GM23338 (cell line): ENCODE data around the gene DMWD. TPM values are rescaled to one million over a fixed set of nuclear protein-coding genes. Genes with fewer than 3 reads are reported as not detected.

Experiments used
- ATAC-seq: fragments of 200-7000 bp; cut with Tn5 transposase; 3 replicates; pipeline ENCODE4 v1.9.1; 2020
- DNase-seq: peaks from one replicate; pipeline ENCODE4 v3.0.0-alpha.2; 2015; ENCODE audit warnings: low spot score
- H2AFZ ChIP-seq: fragments of 200-600 bp; sonication (generic); 2 replicates; pipeline ENCODE4 v1.8.0; 2016; ENCODE audit warnings: antibody characterized with exemption, mild to moderate bottlenecking, moderate library complexity
- H3F3A ChIP-seq: fragments of 200-600 bp; sonication (generic); replicated peaks from 2 replicates; pipeline ENCODE4 v1.8.0; 2017; ENCODE audit warnings: antibody characterized with exemption, mixed run types, low read depth
- H3K27ac ChIP-seq: fragments of 200-600 bp; sonication (generic); 2 replicates; pipeline ENCODE4 v1.6.1; 2016; ENCODE audit warnings: low read depth
- H3K27me3 ChIP-seq: fragments of 200-600 bp; sonication (generic); 2 replicates; pipeline ENCODE4 v1.8.0; 2016; ENCODE audit warnings: mild to moderate bottlenecking, mixed run types, moderate library complexity; ENCODE audit not compliant: insufficient read depth
- H3K36me3 ChIP-seq: fragments of 200-600 bp; sonication (generic); 2 replicates; pipeline ENCODE4 v1.8.0; 2016; ENCODE audit warnings: mild to moderate bottlenecking; ENCODE audit not compliant: insufficient read depth
- H3K4me1 ChIP-seq: fragments of 200-600 bp; sonication (generic); 2 replicates; pipeline ENCODE4 v1.8.0; 2016; ENCODE audit warnings: mild to moderate bottlenecking, moderate library complexity; ENCODE audit not compliant: insufficient read depth
- H3K4me2 ChIP-seq: fragments of 200-600 bp; sonication (generic); 2 replicates; pipeline ENCODE4 v1.7.1; 2017; ENCODE audit warnings: mixed run types
- H3K4me3 ChIP-seq: fragments of 200-600 bp; sonication (generic); 2 replicates; pipeline ENCODE4 v1.6.1; 2016; ENCODE audit warnings: mixed run types
- H3K79me2 ChIP-seq: fragments of 200-600 bp; sonication (generic); replicated peaks from 2 replicates; pipeline ENCODE4 v1.8.0; 2017; ENCODE audit warnings: mild to moderate bottlenecking; ENCODE audit not compliant: insufficient read depth
- H3K9me2 ChIP-seq: fragments of 200-600 bp; sonication (generic); 2 replicates; pipeline ENCODE4 v1.8.0; 2017; ENCODE audit not compliant: insufficient read depth
- H4K20me1 ChIP-seq: fragments of 200-600 bp; sonication (generic); replicated peaks from 2 replicates; pipeline ENCODE4 v1.8.0; 2017; ENCODE audit warnings: mild to moderate bottlenecking; ENCODE audit not compliant: insufficient read depth
- H3K27ac Mint-ChIP-seq: 2 replicates; pipeline ENCODE4 v1.8.0; 2020; ENCODE audit warnings: inconsistent platforms, mild to moderate bottlenecking, moderate library complexity, mixed read lengths
- H3K27me3 Mint-ChIP-seq: 3 replicates; pipeline ENCODE4 v1.8.0; 2022; ENCODE audit warnings: low read depth, mild to moderate bottlenecking, moderate library complexity, mixed read lengths, inconsistent platforms; ENCODE audit not compliant: insufficient read depth, poor library complexity
- H3K36me3 Mint-ChIP-seq: 3 replicates; pipeline ENCODE4 v1.8.0; 2021; ENCODE audit warnings: low read depth, mild to moderate bottlenecking, inconsistent platforms, moderate library complexity, mixed read lengths
- H3K4me1 Mint-ChIP-seq: 3 replicates; pipeline ENCODE4 v1.8.0; 2020; ENCODE audit warnings: mild to moderate bottlenecking, inconsistent platforms, mixed read lengths
- H3K4me3 Mint-ChIP-seq: 3 replicates; pipeline ENCODE4 v1.8.0; 2021; ENCODE audit warnings: moderate library complexity, mild to moderate bottlenecking, inconsistent platforms, mixed read lengths
- H3K9me3 Mint-ChIP-seq: 3 replicates; pipeline ENCODE4 v1.8.0; 2020; ENCODE audit warnings: moderate library complexity, mild to moderate bottlenecking, inconsistent platforms, mixed read lengths
- CREB1 ChIP-seq: fragments of 250-450 bp; sonication (Bioruptor Pico); IDR thresholded peaks from 2 replicates; pipeline ENCODE4 v1.5.0; 2020; ENCODE audit warnings: low read depth, mild to moderate bottlenecking, moderate library complexity
- EZH2 ChIP-seq: fragments of 200-600 bp; sonication (generic); IDR thresholded peaks from one replicate; pipeline ENCODE4 v1.8.0; 2017; ENCODE audit warnings: antibody characterized with exemption, mild to moderate bottlenecking, low read depth; ENCODE audit not compliant: unreplicated experiment
- JUNB ChIP-seq: IDR thresholded peaks from one replicate; pipeline ENCODE4 v1.6.1; 2016; ENCODE audit warnings: antibody characterized with exemption; ENCODE audit not compliant: unreplicated experiment
- NANOG ChIP-seq: IDR thresholded peaks from 2 replicates; pipeline ENCODE4 v1.6.1; 2016; ENCODE audit warnings: antibody characterized with exemption, borderline replicate concordance
- POLR2AphosphoS5 ChIP-seq: IDR thresholded peaks from 2 replicates; pipeline ENCODE4 v1.6.1; 2016; ENCODE audit warnings: antibody characterized with exemption, low read depth
- STAT1 ChIP-seq: IDR thresholded peaks from one replicate; pipeline ENCODE4 v1.6.1; 2016; ENCODE audit warnings: antibody characterized with exemption; ENCODE audit not compliant: unreplicated experiment
- ZNF331 ChIP-seq: fragments of 250-450 bp; sonication (Bioruptor Pico); IDR thresholded peaks from 2 replicates; pipeline ENCODE4 v1.5.0; 2020; ENCODE audit warnings: low read depth, mild to moderate bottlenecking, moderate library complexity
- polyA plus RNA-seq: library from polyadenylated mRNA; unstranded; fragments of >200 nt; fragmentation: Nextera tagmentation; extraction: Ambion mirVana; gene quantifications from 2 replicates; pipeline ENCODE4 v1.2.1, GENCODE V29; 2016
- total RNA-seq: library from RNA; depleted of rRNA; stranded (reverse); fragments of >200 nt; shearing (Covaris generic); gene quantifications from 2 replicates; pipeline ENCODE4 v1.2.3, GENCODE V29; 2014
- TF ChIP-seq, protein P1 (sequence below), 2 experiments: fragments of 200-600 bp in 1 of 2; sonication (generic) in 1 of 2; conservative IDR thresholded peaks; 2 replicates each; pipeline versions ENCODE4 v1.5.1 to v1.6.1; 2016 to 2017; ENCODE audit warnings: antibody characterized with exemption in 2 of 2, low read depth in 2 of 2, mild to moderate bottlenecking in 2 of 2, moderate library complexity in 1 of 2

The DMWD gene
- total and polyA plus RNA-seq, 2 experiments from 2014 or later: 12.1 to 45.6 TPM

DNA sequence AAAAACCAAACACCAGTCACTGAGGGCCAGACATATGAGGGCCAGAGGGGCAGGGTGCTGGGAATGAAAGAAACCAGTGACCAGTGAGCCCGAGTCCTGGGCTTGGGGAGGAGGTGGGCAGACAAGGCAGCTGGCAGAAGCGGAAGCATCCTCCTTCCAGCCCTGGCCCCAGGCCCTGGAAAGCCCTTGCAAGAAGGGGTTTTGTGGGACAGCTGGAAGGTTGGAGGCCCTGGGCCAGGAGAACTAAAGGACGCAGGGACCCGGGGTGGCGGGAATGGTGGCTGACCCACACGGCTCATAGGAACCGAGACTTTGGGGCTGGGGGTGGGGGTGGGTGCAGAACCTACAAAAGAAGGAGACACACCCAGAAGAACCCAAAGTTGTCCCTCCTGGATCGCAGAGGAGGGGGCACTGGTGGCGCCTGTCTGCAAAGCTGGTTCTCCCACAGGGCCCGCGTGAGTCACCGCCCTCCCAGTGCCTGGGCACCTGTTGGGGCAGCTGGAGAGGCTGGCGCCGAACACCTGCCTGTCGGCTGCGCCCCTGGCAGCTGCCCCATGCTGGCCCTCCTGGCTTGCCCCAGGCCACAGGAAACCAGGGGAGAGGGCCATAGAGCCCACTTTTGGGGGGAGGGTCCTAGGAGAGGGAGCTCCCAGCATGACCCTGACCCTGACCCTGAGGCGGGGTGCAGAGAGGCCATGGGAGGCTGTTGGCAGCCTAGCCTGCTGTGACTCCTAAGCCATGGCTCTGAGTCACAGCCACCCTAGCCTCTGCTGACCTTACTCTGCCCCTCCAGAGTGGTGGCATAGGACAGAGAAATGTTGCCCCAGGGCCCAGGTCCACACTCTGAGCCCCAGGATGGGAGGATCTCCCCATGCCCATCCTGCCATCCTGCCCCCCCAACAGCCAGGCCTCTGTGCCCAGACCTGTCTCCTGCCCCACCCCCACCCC lies 11.2 kb downstream of the DMWD start:
- Histone ChIP-seq H3F3A (peaks cover 12% of the 10 kb centered on the region; the same call in 1 of the 2 replicates), H3K36me3 (no peaks in the 10 kb centered on the region), H3K27ac (no peak overlapping the region), H3K27me3 (peaks cover 8% of the 10 kb centered on the region), H3K9me2 (no peaks in the 10 kb centered on the region), H3K4me3 (no peak overlapping the region), H3K79me2 (no peaks in the 10 kb centered on the region), H3K4me1 (peaks cover 33% of the 10 kb centered on the region), H4K20me1 (peaks cover 7% of the 10 kb centered on the region), H2AFZ (no peak overlapping the region), H3K4me2 (no peak overlapping the region)
- H3K4me3 Mint-ChIP-seq: no peak overlapping the region; the same call in 2 of the 3 replicates
- TF ChIP-seq JUNB: no peak
- H3K27me3 Mint-ChIP-seq: peaks cover 36% of the 10 kb centered on the region
- peaks cover 35% of the 10 kb centered on the region for H3K4me1 Mint-ChIP-seq
- DNase-seq (no peak), ATAC-seq (no peak)
- no peaks in the 10 kb centered on the region for H3K9me3 Mint-ChIP-seq
- peaks cover 30% of the 10 kb centered on the region for H3K36me3 Mint-ChIP-seq
- no peak overlapping the region for H3K27ac Mint-ChIP-seq

DNA sequence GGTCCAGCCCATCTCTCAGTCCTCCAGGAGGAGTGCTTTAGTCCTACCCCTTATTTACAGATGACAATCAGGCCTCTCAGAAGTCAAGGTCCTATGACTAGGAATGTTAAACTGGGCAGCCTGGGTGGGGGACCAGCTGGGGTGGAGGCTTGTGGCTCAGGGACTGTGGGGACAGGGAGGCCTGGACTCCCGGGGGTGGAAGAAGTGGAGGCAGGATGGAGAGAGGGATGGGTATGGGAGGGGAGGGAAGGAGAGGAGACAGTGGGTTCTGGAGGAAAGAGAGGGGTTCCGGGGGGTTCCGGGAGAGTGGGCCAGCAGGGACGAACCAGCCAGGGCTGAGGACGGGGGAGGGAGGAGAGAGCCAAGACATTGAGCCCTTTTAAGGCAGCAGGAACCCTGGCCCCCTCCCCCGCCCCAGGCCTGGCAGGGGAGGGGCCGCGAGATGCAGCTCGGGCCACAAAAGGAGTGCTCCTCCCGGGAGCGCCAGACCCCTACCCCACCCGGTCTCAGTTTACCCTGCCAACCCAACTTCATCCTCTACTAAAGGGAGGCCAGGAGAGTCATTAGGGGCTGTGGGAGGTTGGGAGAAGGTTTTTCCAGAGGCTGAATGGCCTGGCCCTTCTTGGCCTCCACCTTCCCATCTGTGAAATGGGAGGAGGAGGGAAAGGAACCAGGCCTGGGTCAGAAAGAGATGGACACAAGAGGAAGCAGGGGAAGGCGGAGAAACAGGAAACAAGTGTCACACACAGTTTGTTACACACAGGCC lies 12.0 kb downstream of the DMWD start:
- peaks cover 33% of the 10 kb centered on the region for H3K4me1 ChIP-seq
- H3K4me3 Mint-ChIP-seq: no peak overlapping the region; the same call in 2 of the 3 replicates
- peaks cover 8% of the 10 kb centered on the region for H3K27me3 ChIP-seq
- H3K79me2 ChIP-seq: no peaks in the 10 kb centered on the region
- H3K4me3 ChIP-seq: peak overlapping the region; percentile 70; the same call in 1 of the 2 replicates
- H3K36me3 ChIP-seq: no peaks in the 10 kb centered on the region
- H3K27me3 Mint-ChIP-seq: peaks cover 38% of the 10 kb centered on the region
- H3K4me1 Mint-ChIP-seq: peaks cover 35% of the 10 kb centered on the region
- H3K4me2 ChIP-seq: peak overlapping the region; percentile 88
- H3K9me2 ChIP-seq: no peaks in the 10 kb centered on the region
- DNase-seq (no peak), ATAC-seq (no peak)
- H3F3A ChIP-seq: peaks cover 12% of the 10 kb centered on the region; the same call in 1 of the 2 replicates
- H4K20me1 ChIP-seq: peaks cover 7% of the 10 kb centered on the region
- no peak overlapping the region for H3K27ac Mint-ChIP-seq
- no peaks in the 10 kb centered on the region for H3K9me3 Mint-ChIP-seq
- H2AFZ ChIP-seq: no peak overlapping the region
- TF ChIP-seq POLR2AphosphoS5: no peak
- TF ChIP-seq CREB1 (CRISPR knock-in tag): no peak
- TF ChIP-seq EZH2: no peak
- TF ChIP-seq STAT1: no peak
- TF ChIP-seq, protein P1, sequence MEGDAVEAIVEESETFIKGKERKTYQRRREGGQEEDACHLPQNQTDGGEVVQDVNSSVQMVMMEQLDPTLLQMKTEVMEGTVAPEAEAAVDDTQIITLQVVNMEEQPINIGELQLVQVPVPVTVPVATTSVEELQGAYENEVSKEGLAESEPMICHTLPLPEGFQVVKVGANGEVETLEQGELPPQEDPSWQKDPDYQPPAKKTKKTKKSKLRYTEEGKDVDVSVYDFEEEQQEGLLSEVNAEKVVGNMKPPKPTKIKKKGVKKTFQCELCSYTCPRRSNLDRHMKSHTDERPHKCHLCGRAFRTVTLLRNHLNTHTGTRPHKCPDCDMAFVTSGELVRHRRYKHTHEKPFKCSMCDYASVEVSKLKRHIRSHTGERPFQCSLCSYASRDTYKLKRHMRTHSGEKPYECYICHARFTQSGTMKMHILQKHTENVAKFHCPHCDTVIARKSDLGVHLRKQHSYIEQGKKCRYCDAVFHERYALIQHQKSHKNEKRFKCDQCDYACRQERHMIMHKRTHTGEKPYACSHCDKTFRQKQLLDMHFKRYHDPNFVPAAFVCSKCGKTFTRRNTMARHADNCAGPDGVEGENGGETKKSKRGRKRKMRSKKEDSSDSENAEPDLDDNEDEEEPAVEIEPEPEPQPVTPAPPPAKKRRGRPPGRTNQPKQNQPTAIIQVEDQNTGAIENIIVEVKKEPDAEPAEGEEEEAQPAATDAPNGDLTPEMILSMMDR (conservative IDR thresholded peaks at IDR 0.05; ENCODE audit: low read depth in 2 of 2): no peak
- TF ChIP-seq ZNF331: no peak
- no peak for TF ChIP-seq NANOG
- no peak overlapping the region for H3K27ac ChIP-seq
- H3K36me3 Mint-ChIP-seq: peaks cover 28% of the 10 kb centered on the region
